ENCODE data around the gene RPRD1B.

The RPRD1B gene

DNA sequence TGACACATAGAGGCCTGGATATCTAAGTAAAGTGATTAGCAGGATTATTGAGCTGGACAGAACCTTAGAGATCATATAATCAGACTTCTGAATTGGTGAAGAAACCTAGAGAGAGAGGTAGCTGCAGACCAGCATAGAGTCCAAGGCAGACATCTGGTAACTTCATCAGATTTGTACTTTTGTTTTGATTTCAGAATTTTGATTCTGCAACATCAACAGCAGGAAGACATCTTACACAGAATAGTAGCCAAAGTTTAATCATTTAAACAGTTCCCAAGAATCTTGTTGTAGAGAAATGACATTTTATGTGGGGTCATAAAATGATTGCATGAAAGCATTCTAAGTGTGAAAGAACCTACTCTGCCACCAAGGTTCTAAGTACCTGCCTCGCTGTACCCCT, 39.4 kb downstream of the RPRD1B start:
- DNase-seq = no peak

GRCh38 chr20:38073307-38074071, 39.9 kb downstream of the RPRD1B start:
- DNase-seq = peak in 2 of 51 donors; percentile 3 to 44

- no peak for DNase-seq
Observed at GRCh38 chr20:38075161-38075998, 41.8 kb downstream of the RPRD1B start.

GRCh38 chr20:38076548-38076947, 43.0 kb downstream of the RPRD1B start:
- no peak for DNase-seq

DNA sequence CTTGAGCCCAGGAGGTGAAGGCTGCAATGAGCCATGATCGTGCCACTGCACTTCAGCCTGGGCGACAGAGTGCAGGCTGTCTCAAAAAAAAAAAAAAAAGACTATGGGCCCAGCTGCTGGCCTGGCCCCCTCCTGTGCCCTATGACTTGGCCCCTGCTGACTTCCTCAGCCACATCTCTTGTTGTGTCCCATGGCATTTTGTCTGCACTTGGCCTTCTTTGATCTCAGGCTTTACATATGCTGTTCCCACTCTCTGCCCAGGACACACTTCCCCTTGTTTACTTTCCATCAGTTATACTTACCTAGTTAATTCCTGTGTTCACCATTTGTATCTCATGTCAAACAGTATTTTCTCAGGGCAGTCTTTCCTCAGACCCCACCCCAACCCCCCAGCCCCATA, 44.5 kb downstream of the RPRD1B start:
- DNase-seq = no peak

- no peak for DNase-seq
Observed at GRCh38 chr20:38079353-38079752, 45.8 kb downstream of the RPRD1B start.

GRCh38 chr20:38081575-38081974, 48.0 kb downstream of the RPRD1B start:
- no peak for DNase-seq

DNA sequence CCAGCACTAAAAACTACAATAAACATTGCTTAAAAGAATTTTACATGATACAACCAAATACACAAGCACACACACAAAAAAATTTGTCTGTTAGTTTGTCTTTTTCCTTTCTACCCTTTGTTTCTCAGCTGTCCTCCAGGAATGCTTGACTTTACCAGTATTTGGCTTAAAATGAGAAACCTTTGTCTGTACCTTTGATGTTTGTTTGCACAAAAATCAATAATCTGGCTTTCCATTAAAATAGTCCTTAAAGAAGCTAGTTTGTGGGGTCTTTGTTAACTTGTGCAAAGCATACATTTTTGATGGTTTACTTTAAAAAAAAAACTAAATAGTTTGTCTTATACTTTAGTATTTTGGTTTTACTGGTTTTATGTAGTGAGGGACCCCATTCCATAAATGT, 49.3 kb downstream of the RPRD1B start:
- DNase-seq = no peak

- no peak for DNase-seq
Observed at GRCh38 chr20:38083338-38084048, 49.9 kb downstream of the RPRD1B start.

DNA sequence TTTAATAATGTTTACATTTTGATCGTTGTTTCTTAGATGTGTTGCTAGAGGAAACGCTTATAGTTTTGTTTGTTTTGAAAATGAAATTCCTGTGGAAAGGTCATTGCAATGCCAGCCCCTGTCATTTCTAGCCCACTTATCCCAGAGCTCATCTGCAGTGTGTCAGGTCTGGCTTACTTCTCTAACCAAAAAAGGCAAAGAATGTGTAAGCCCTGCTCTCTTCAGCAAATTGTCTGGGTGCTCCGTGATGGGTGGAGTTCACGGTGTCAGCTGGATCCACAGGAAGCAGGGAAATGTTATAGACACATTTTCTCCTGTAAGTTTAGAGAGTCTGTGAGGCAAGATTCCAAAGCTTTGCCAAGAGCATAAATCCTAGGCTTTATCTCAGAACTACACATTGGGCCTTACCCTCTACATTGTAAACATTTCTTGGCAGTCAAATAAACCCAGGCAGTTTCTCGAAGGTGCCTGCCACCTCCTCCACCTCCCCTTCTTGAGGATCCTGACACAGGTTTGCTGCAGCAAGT, 50.9 kb downstream of the RPRD1B start:
- DNase-seq = no peak

GRCh38 chr20:38085026-38085425, 51.5 kb downstream of the RPRD1B start:
- DNase-seq = no peak

DNA sequence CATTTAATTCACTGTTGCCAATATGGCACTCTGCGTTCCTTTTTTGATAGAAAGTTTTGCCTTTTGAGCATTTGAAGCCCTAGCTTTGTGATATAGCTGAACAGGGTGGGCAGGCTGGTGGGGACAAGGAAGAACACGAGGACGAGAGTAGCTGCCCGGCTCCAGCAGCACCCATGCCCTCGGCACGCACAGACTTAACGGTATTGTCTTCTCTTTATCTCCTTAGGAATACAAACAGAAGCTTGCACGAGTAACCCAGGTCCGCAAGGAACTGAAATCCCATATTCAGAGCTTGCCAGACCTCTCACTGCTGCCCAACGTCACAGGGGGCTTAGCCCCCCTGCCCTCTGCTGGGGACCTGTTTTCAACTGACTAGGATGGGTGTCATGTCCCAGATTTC, 56.0 kb downstream of the RPRD1B start:
- DNase-seq = no peak

- no peak for DNase-seq
Observed at GRCh38 chr20:38090061-38090460, 56.5 kb downstream of the RPRD1B start.

DNA sequence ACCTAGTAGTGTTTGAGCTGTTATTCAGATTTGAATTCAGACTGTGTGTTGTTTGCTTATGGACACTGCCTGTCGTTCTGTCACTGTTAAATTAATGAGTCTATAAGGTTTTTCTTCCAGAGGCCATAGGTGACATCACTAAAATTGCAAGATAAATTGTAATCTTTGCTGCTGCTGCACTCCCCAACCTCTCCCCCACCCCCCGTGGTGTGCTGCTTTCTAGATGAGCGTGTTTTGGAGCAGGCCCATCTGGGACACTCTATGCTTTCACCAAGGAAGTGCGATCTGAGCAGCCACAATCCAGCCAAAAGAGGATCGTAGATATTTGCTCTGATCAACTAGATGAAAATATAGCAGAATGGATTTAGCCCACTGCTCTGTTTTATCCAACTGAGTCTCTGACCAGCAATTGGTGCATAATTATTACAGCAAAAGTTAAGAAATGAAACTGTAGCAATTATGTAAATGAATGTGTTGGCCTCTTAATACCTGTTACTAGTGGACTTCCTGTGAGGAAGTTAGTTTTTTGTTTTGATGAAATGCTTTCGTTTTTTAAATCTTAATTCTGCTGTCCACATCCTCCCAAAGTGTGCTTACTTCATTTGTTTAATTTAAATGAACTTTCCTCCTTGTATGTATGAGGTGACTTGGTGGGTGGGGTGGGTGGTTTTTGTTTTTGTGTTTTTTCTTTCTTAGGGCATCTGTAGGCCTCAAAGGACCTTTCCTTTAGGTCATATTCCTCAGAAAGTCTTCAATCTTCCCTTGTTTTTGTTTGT, 58.1 kb downstream of the RPRD1B start:
- DNase-seq = no peak

DNA sequence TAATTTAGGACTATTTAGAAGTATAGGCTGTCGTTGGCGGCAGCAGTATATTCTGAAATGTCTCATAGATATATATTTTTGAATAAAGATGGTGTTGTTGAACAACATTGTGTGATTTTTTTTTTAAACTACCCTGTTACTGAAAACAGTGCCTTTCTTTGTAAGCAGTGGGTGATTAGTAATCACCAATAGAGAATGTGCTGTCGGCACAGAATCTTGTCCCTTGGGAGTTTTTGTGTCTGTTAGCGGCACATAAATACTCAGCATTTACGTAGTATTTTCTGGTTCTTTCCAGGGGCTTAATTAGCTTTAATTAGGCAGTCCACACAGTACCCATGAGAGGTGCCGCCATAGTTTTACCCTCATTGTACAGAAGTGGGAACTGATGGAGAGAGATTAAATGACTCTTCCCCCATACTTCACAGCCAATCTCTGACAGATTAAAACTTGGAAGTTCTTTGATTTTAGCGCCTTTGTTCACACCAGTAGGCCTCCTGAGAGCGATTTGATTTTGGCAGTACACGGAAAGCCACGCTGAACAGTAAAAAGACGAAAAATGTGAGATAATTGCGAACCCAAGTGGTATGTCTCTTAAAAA, 58.8 kb downstream of the RPRD1B start:
- no peak for DNase-seq

- DNase-seq = no peak
Observed at GRCh38 chr20:38092915-38093314, 59.4 kb downstream of the RPRD1B start.

GRCh38 chr20:38093641-38094077, 60.1 kb downstream of the RPRD1B start:
- DNase-seq = no peak

- no peak for DNase-seq
Observed at GRCh38 chr20:38094373-38094891, 60.9 kb downstream of the RPRD1B start.

DNA sequence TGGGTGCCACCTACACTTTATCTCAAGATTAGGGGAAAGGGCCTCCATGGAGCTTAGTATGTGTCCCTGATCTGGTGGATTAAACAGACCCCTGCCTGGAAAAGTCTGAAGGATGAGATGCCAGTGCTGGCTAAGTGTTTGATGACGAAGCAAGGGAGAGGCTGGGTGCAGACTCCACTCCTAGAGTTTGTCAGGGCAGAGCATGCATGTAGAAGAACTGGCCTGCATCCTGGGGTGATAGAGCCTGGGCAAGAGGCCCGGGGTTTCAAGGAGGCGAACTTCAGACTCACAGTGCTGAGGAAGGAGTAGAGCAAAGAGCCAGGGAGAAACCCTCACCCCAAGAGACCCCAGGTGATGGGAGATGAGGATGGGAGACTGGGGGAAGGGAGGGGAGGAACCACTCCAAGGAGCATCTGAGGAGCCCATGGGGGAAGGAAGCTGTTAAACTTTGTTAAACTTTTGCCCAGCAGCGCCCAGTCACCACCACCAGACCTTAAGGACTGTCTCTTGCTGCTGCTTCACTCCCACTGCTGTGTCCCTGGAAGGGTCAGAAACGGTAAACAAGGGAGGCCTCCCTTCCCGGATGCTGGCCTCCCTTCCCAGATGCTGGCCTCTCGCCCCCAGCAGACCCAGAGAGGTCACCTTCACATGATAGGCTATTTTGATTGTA, 61.6 kb downstream of the RPRD1B start:
- no peak for DNase-seq

- DNase-seq = no peak
Observed at GRCh38 chr20:38098952-38099351, 65.4 kb downstream of the RPRD1B start.

Data from hypothalamus (tissue), 51 donors.